ENCODE measurements around the gene LMTK3.

Gene LMTK3

GRCh38 chr19:48518207-48518606 lies 6.6 kb upstream of the LMTK3 start:
- no peak overlapping the region for H3K9ac ChIP-seq (ENCODE audit: insufficient read length, low read depth)
- H3K27me3 ChIP-seq (ENCODE audit: insufficient read depth, insufficient read length): peaks cover 5% of the 10 kb centered on the region
- TF ChIP-seq YY1 (IDR thresholded peaks at IDR 0.05; ENCODE audit: insufficient read depth, insufficient read length): no peak
- TF ChIP-seq SUZ12 (IDR thresholded peaks at IDR 0.05; ENCODE audit: extremely low read depth, insufficient read depth, insufficient read length): no peak
- TF ChIP-seq ZNF274 (IDR thresholded peaks at IDR 0.05; ENCODE audit: low read depth, low read length): no peak
- no peak overlapping the region for H3K4me3 ChIP-seq (ENCODE audit: insufficient read length, low read depth)
- no peaks in the 10 kb centered on the region for H3K36me3 ChIP-seq (ENCODE audit: insufficient read depth, insufficient read length, low read length)
- peaks cover 2% of the 10 kb centered on the region for H3K4me1 ChIP-seq (ENCODE audit: insufficient read depth, insufficient read length)
- H3K9me3 ChIP-seq (ENCODE audit: insufficient read depth, low read length): no peaks in the 10 kb centered on the region
- DNase-seq (ENCODE audit: low read depth, low spot score): no peak

GRCh38 chr19:48516536-48516935 lies 4.9 kb upstream of the LMTK3 start:
- Histone ChIP-seq H3K9ac (ENCODE audit: insufficient read length, low read depth) (no peak overlapping the region), H3K4me3 (ENCODE audit: insufficient read length, low read depth) (no peak overlapping the region), H3K4me1 (ENCODE audit: insufficient read depth, insufficient read length) (peaks cover 2% of the 10 kb centered on the region), H3K27me3 (ENCODE audit: insufficient read depth, insufficient read length) (peaks cover 20% of the 10 kb centered on the region), H3K9me3 (ENCODE audit: insufficient read depth, low read length) (no peaks in the 10 kb centered on the region), H3K36me3 (ENCODE audit: insufficient read depth, insufficient read length, low read length) (no peaks in the 10 kb centered on the region)
- TF ChIP-seq YY1 (IDR thresholded peaks at IDR 0.05; ENCODE audit: insufficient read depth, insufficient read length): no peak
- no peak for TF ChIP-seq ZNF274 (IDR thresholded peaks at IDR 0.05; ENCODE audit: low read depth, low read length)
- TF ChIP-seq SUZ12 (IDR thresholded peaks at IDR 0.05; ENCODE audit: extremely low read depth, insufficient read depth, insufficient read length): no peak
- DNase-seq (ENCODE audit: low read depth, low spot score): no peak

- H3K4me3 ChIP-seq (ENCODE audit: insufficient read length, low read depth): peak overlapping the region; percentile 57
- no peak for DNase-seq (ENCODE audit: low read depth, low spot score)
- H3K4me1 ChIP-seq (ENCODE audit: insufficient read depth, insufficient read length): peaks cover 6% of the 10 kb centered on the region
- H3K9me3 ChIP-seq (ENCODE audit: insufficient read depth, low read length): no peaks in the 10 kb centered on the region
- peaks cover 29% of the 10 kb centered on the region for H3K27me3 ChIP-seq (ENCODE audit: insufficient read depth, insufficient read length)
- no peaks in the 10 kb centered on the region for H3K36me3 ChIP-seq (ENCODE audit: insufficient read depth, insufficient read length, low read length)
- TF ChIP-seq SUZ12 (IDR thresholded peaks at IDR 0.05; ENCODE audit: extremely low read depth, insufficient read depth, insufficient read length) (no peak), YY1 (IDR thresholded peaks at IDR 0.05; ENCODE audit: insufficient read depth, insufficient read length) (no peak), ZNF274 (IDR thresholded peaks at IDR 0.05; ENCODE audit: low read depth, low read length) (no peak)
- peak overlapping the region; percentile 67 for H3K9ac ChIP-seq (ENCODE audit: insufficient read length, low read depth)
These were observed 2.5 kb upstream of the LMTK3 start for GRCh38 chr19:48514123-48514458.

GRCh38 chr19:48513289-48514122 lies 1.9 kb upstream of the LMTK3 start:
- Histone ChIP-seq H3K36me3 (ENCODE audit: insufficient read depth, insufficient read length, low read length) (no peaks in the 10 kb centered on the region), H3K9ac (ENCODE audit: insufficient read length, low read depth) (peak overlapping the region; percentile 72), H3K9me3 (ENCODE audit: insufficient read depth, low read length) (no peaks in the 10 kb centered on the region), H3K4me3 (ENCODE audit: insufficient read length, low read depth) (peak overlapping the region; percentile 57), H3K4me1 (ENCODE audit: insufficient read depth, insufficient read length) (peaks cover 6% of the 10 kb centered on the region), H3K27me3 (ENCODE audit: insufficient read depth, insufficient read length) (peaks cover 29% of the 10 kb centered on the region)
- no peak for DNase-seq (ENCODE audit: low read depth, low spot score)
- no peak for TF ChIP-seq ZNF274 (IDR thresholded peaks at IDR 0.05; ENCODE audit: low read depth, low read length)

GRCh38 chr19:48512504-48513288 lies 1.1 kb upstream of the LMTK3 start:
- no peak overlapping the region for H3K4me3 ChIP-seq (ENCODE audit: insufficient read length, low read depth)

GRCh38 chr19:48511321-48511731 lies 309 bp downstream of the LMTK3 start:
- H3K9ac ChIP-seq (ENCODE audit: insufficient read length, low read depth): no peak overlapping the region
- no peaks in the 10 kb centered on the region for H3K9me3 ChIP-seq (ENCODE audit: insufficient read depth, low read length)
- peaks cover 6% of the 10 kb centered on the region for H3K4me1 ChIP-seq (ENCODE audit: insufficient read depth, insufficient read length)
- no peak for TF ChIP-seq YY1 (IDR thresholded peaks at IDR 0.05; ENCODE audit: insufficient read depth, insufficient read length)
- TF ChIP-seq SUZ12 (IDR thresholded peaks at IDR 0.05; ENCODE audit: extremely low read depth, insufficient read depth, insufficient read length): peak; percentile 52
- no peak for TF ChIP-seq ZNF274 (IDR thresholded peaks at IDR 0.05; ENCODE audit: low read depth, low read length)
- H3K36me3 ChIP-seq (ENCODE audit: insufficient read depth, insufficient read length, low read length): no peaks in the 10 kb centered on the region
- H3K4me3 ChIP-seq (ENCODE audit: insufficient read length, low read depth): no peak overlapping the region
- H3K27me3 ChIP-seq (ENCODE audit: insufficient read depth, insufficient read length): peaks cover 29% of the 10 kb centered on the region
- DNase-seq (ENCODE audit: low read depth, low spot score): no peak

More at GRCh38 chr19:48512504-48513288, 1.1 kb upstream of the LMTK3 start:
- no peaks in the 10 kb centered on the region for H3K36me3 ChIP-seq (ENCODE audit: insufficient read depth, insufficient read length, low read length)
- DNase-seq (ENCODE audit: low read depth, low spot score): no peak
- H3K9ac ChIP-seq (ENCODE audit: insufficient read length, low read depth): no peak overlapping the region
- TF ChIP-seq SUZ12 (IDR thresholded peaks at IDR 0.05; ENCODE audit: extremely low read depth, insufficient read depth, insufficient read length): no peak
- no peak for TF ChIP-seq YY1 (IDR thresholded peaks at IDR 0.05; ENCODE audit: insufficient read depth, insufficient read length)
- no peak for TF ChIP-seq ZNF274 (IDR thresholded peaks at IDR 0.05; ENCODE audit: low read depth, low read length)
- peaks cover 29% of the 10 kb centered on the region for H3K27me3 ChIP-seq (ENCODE audit: insufficient read depth, insufficient read length)
- H3K4me1 ChIP-seq (ENCODE audit: insufficient read depth, insufficient read length): peaks cover 6% of the 10 kb centered on the region
- H3K9me3 ChIP-seq (ENCODE audit: insufficient read depth, low read length): no peaks in the 10 kb centered on the region
